ENCODE results near the gene NSUN7. TPM values are rescaled to one million over a fixed set of nuclear protein-coding genes. Genes with fewer than 3 reads are reported as not detected.

The NSUN7 gene
- total RNA-seq, 4 donors from 2014 or later, result 8.1 to 37.0 (median 17.3) TPM

DNA sequence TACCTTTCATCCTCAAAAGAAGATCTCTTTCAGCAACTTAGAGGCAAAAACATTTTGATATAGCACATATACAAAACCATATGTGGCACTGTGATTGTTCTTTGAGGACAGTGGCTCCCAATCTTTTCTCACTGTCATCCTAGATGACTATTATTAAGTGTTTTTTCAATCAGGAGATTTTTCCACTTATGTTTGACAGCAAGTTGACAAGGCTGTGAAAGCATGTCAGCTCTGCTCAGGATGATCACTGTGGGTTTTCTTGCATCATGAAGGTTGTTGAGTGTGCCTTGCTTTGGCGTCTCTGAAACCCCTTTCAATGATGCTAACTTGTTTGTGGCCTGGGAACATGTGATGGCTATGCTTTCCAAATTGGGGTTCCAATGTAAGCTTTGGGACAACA is 20.2 kb upstream of the NSUN7 start:
- no peak for DNase-seq
- 83 to 100% methylated on average over 1 of the region's 1 CpG for WGBS, 2 donors (ENCODE audit: low coverage in 1 of 2)
- Histone ChIP-seq H3K27me3 (no peaks in the 10 kb centered on the region), H3K4me3 (no peak overlapping the region), H3K36me3 (no peaks in the 10 kb centered on the region), H3K9me3 (no peaks in the 10 kb centered on the region), H3K4me1 (peaks cover 0 to 11% (median 3%) of the 10 kb centered on the region in 4 donors), H3K27ac (no peak overlapping the region)
- intact Hi-C loops (cut with DNase I; ENCODE audit: low total_unique reads) (no loop called here), in situ Hi-C loops (cut with MboI; ENCODE audit: low pct_ligation_motif_present in 1 of 4, low pct_unique_long_range_greater_than_20kb in 1 of 4, low sequenced_read_pairs in 3 of 4) (loop anchor here in 2 of 4 donors (10.0 to 25.0 kb wide), 2 partner anchors 158 to 365 kb away; no protein-coding TSS in a partner anchor)
- TF ChIP-seq, protein P1, sequence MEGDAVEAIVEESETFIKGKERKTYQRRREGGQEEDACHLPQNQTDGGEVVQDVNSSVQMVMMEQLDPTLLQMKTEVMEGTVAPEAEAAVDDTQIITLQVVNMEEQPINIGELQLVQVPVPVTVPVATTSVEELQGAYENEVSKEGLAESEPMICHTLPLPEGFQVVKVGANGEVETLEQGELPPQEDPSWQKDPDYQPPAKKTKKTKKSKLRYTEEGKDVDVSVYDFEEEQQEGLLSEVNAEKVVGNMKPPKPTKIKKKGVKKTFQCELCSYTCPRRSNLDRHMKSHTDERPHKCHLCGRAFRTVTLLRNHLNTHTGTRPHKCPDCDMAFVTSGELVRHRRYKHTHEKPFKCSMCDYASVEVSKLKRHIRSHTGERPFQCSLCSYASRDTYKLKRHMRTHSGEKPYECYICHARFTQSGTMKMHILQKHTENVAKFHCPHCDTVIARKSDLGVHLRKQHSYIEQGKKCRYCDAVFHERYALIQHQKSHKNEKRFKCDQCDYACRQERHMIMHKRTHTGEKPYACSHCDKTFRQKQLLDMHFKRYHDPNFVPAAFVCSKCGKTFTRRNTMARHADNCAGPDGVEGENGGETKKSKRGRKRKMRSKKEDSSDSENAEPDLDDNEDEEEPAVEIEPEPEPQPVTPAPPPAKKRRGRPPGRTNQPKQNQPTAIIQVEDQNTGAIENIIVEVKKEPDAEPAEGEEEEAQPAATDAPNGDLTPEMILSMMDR (IDR thresholded peaks at IDR 0.05), result no peak
- TF ChIP-seq EP300 (IDR thresholded peaks at IDR 0.05; ENCODE audit: low read depth), result no peak
- TF ChIP-seq POLR2AphosphoS5 (IDR thresholded peaks at IDR 0.05), result no peak
- no peak for TF ChIP-seq POLR2A (IDR thresholded peaks at IDR 0.05)

DNA sequence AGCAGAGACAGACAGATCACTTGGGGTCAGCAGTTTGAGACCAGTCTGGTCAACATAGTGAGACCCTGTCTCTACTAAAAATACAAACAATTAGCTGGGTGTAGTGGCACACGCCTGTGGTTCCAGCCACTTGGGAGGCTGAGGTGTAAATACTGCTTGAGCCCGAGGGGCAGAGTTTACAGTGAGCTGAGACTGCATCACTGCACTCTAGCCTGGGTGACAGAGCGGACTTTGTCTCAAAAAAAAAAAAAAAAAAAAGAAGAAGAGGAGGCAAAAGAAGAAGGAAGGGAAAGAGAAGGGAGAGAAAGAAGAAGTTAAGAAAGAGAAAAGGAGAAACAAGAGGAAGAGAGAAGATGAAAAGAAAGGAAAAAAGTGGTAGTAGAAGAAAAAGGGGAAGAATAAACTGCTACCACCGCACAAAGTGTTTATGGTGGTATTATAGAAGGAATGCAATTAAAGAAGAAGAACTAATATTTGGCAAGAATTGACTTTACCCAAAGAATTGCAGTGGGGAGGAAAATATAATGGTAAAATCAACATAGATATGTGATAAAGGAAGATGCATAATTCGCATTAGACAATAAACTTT is 19.6 kb upstream of the NSUN7 start:
- 67 to 75% methylated on average over 4 of the region's 5 CpGs for WGBS, 2 donors (ENCODE audit: low coverage in 1 of 2)
- intact Hi-C loops (cut with DNase I; ENCODE audit: low total_unique reads), result no loop called here
- in situ Hi-C loops (cut with MboI; ENCODE audit: low pct_ligation_motif_present in 1 of 4, low pct_unique_long_range_greater_than_20kb in 1 of 4, low sequenced_read_pairs in 3 of 4), result loop anchor here in 2 of 4 donors (10.0 to 25.0 kb wide), 2 partner anchors 157 to 165 kb away; no protein-coding TSS in a partner anchor
- Histone ChIP-seq H3K4me3 (no peak overlapping the region), H3K27ac (peak overlapping the region in 3 of 4 donors; percentile 4 to 44 (median 43)), H3K36me3 (no peaks in the 10 kb centered on the region), H3K9me3 (no peaks in the 10 kb centered on the region), H3K27me3 (no peaks in the 10 kb centered on the region), H3K4me1 (peaks cover 0 to 11% (median 3%) of the 10 kb centered on the region in 4 donors)
- TF ChIP-seq, protein P1 (IDR thresholded peaks at IDR 0.05), result no peak
- DNase-seq, result no peak

DNA sequence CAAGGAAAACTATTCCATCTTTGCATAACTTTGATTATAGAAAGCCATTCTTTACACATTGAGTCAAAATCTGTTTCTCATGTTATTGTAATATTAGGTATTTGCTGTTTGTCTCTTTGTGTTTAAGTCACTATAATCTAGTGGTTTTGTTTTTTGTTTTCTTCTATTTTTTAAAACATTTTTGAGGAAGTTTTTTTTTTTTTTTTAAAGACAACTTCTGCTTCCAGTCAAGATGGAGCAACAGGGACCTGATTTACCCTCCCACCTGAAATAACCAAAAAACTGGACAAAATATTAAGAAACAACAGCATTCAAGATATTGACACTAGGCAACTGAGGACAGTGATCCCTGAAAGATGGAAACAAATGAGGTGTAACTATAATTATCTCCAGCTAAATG is 18.4 kb upstream of the NSUN7 start:
- TF ChIP-seq POLR2AphosphoS5 (IDR thresholded peaks at IDR 0.05), result no peak
- TF ChIP-seq POLR2A (IDR thresholded peaks at IDR 0.05), result no peak
- no peak for TF ChIP-seq EP300 (IDR thresholded peaks at IDR 0.05; ENCODE audit: low read depth)
- TF ChIP-seq, protein P1 (IDR thresholded peaks at IDR 0.05), result no peak
- H3K9me3 ChIP-seq, result no peaks in the 10 kb centered on the region
- no peak overlapping the region for H3K4me3 ChIP-seq
- in situ Hi-C loops (cut with MboI; ENCODE audit: low pct_ligation_motif_present in 1 of 4, low pct_unique_long_range_greater_than_20kb in 1 of 4, low sequenced_read_pairs in 3 of 4) (loop anchor here in 2 of 4 donors (10.0 to 25.0 kb wide), 2 partner anchors 156 to 163 kb away; no protein-coding TSS in a partner anchor), intact Hi-C loops (cut with DNase I; ENCODE audit: low total_unique reads) (no loop called here)
- H3K27ac ChIP-seq, result peak overlapping the region in 2 of 4 donors; percentile 43 to 44
- H3K27me3 ChIP-seq, result no peaks in the 10 kb centered on the region
- no peak for DNase-seq
- H3K36me3 ChIP-seq, result no peaks in the 10 kb centered on the region
- peaks cover 0 to 11% (median 3%) of the 10 kb centered on the region in 4 donors for H3K4me1 ChIP-seq

DNA sequence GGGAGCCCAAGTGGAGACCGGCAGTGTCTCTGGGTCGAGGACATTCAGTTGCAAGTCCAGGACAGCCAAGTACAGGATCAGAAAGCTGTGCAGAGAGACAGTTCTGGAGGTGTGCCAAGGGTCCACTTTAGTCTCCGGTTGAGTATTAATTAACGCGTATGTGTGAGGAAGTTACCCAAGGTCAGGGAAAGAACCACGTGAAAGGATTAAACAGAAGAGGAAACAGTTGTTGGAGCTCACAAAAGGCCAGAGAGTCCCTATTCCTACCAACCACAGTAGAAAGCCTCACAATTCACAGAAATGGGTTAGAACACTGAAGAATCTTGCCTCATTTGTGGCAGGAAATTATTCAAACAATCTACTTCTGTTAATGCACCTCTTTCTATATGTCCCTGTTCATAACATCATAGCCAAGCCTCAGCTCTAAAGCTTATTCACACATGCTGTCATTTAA is 17.9 kb upstream of the NSUN7 start:
- in situ Hi-C loops (cut with MboI; ENCODE audit: low pct_ligation_motif_present in 1 of 4, low pct_unique_long_range_greater_than_20kb in 1 of 4, low sequenced_read_pairs in 3 of 4), result loop anchor here in 2 of 4 donors (10.0 to 25.0 kb wide), 2 partner anchors 155 to 163 kb away; no protein-coding TSS in a partner anchor
- peak; percentile 45 for DNase-seq
- Histone ChIP-seq H3K9me3 (no peaks in the 10 kb centered on the region), H3K4me1 (peaks cover 0 to 11% (median 3%) of the 10 kb centered on the region in 4 donors), H3K27ac (peak overlapping the region in 2 of 4 donors; percentile 18 to 48), H3K36me3 (no peaks in the 10 kb centered on the region), H3K4me3 (no peak overlapping the region), H3K27me3 (no peaks in the 10 kb centered on the region)
- intact Hi-C loops (cut with DNase I; ENCODE audit: low total_unique reads), result no loop called here
- WGBS, 2 donors (ENCODE audit: low coverage in 1 of 2), result 24% methylated on average over 6 of the region's 6 CpGs; no CpG with 5 or more reads in 1 of the 2 donors
- TF ChIP-seq POLR2AphosphoS5 (IDR thresholded peaks at IDR 0.05) (peak in 1 of 3 donors; percentile 12), EP300 (IDR thresholded peaks at IDR 0.05; ENCODE audit: low read depth) (no peak), POLR2A (IDR thresholded peaks at IDR 0.05) (no peak)

Data from transverse colon (tissue), 4 donors.